Parathyroid adenoma (tissue), 2 donors: ENCODE data around the gene DSCAM.

Source experiments
- H2AFZ ChIP-seq: fragments of 300-600 bp; sonication (generic); one replicate; pipeline ENCODE4 v1.7.0; 2017; ENCODE audit warnings: antibody characterized with exemption, mild to moderate bottlenecking
- H3K27ac ChIP-seq: fragments of 300-600 bp; sonication (generic); one replicate; pipeline ENCODE4 v1.7.0; 2017
- H3K27me3 ChIP-seq: fragments of 300-600 bp; sonication (generic); one replicate; pipeline ENCODE4 v1.7.0; 2017; ENCODE audit warnings: low read length; ENCODE audit not compliant: control insufficient read depth, insufficient read depth
- H3K36me3 ChIP-seq: fragments of 300-600 bp; sonication (generic); one replicate; pipeline ENCODE4 v1.7.0; 2017; ENCODE audit warnings: low read length; ENCODE audit not compliant: control insufficient read depth, insufficient read depth
- H3K4me1 ChIP-seq: fragments of 300-600 bp; sonication (generic); one replicate; pipeline ENCODE4 v1.7.0; 2017; ENCODE audit warnings: control low read depth
- H3K4me2 ChIP-seq: fragments of 300-600 bp; sonication (generic); one replicate; pipeline ENCODE4 v1.7.0; 2017; ENCODE audit warnings: low read length
- H3K4me3 ChIP-seq: fragments of 300-600 bp; sonication (generic); one replicate; pipeline ENCODE4 v1.7.0; 2017; ENCODE audit warnings: low read depth, low read length
- H3K79me2 ChIP-seq: fragments of 300-600 bp; sonication (generic); one replicate; pipeline ENCODE4 v1.7.0; 2017; ENCODE audit warnings: control low read depth
- H3K9ac ChIP-seq: fragments of 300-600 bp; sonication (generic); one replicate; pipeline ENCODE4 v1.7.0; 2017; ENCODE audit warnings: mild to moderate bottlenecking
- H3K9me3 ChIP-seq: fragments of 300-600 bp; sonication (generic); one replicate; pipeline ENCODE4 v1.7.0; 2017; ENCODE audit warnings: low read length; ENCODE audit not compliant: control insufficient read depth
- CTCF ChIP-seq: fragments of 300-600 bp; sonication (generic); IDR thresholded peaks from one replicate; pipeline ENCODE4 v1.7.0; 2017; ENCODE audit warnings: antibody characterized with exemption, mild to moderate bottlenecking
- donor health status: primary hyperparathyroidism.

The DSCAM gene

GRCh38 chr21:40425981-40426380, 421.0 kb downstream of the DSCAM start:
- TF ChIP-seq CTCF, result no peak
- H3K4me2 ChIP-seq, result no peak overlapping the region
- no peak overlapping the region for H3K9ac ChIP-seq
- no peak overlapping the region for H2AFZ ChIP-seq
- H3K9me3 ChIP-seq, result no peaks in the 10 kb centered on the region
- H3K79me2 ChIP-seq, result no peaks in the 10 kb centered on the region
- H3K27ac ChIP-seq, result no peak overlapping the region
- no peaks in the 10 kb centered on the region for H3K27me3 ChIP-seq
- H3K4me1 ChIP-seq, result no peaks in the 10 kb centered on the region
- H3K36me3 ChIP-seq, result no peaks in the 10 kb centered on the region
- H3K4me3 ChIP-seq, result no peak overlapping the region

DNA sequence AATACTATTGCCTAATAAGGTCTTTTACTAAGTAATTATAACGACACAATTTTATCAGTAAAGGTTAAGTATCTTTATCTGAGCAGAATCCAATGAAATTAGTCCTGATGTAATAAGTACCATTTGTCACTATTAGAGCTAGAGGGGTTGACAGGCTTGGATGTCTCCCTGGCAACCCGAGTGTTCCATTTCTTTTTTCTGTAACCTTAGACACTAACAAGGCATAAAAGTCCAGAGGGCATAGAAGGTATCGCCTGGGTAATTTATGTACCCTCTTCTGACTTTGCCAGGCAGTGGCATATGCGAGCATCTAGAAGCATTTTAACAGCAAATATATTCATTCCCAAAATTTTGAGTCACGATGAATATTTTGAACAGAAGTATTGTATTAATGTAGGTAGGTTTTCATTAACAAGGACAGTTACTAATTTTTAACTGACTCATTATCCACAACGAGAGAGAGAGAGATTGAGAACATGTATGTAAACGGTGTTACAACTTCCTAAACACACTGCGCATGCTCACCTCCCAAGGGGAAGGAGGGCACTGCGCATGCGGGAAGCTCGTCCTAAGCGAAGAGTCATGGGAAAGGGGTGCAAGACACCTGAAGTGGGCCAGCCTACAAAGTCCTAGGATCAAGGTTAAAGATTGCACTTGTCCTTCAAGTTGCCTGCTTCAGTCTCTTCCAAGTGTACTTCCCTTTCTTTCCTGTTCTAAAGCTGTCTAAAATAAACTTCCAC, 423.9 kb downstream of the DSCAM start:
- Histone ChIP-seq H3K79me2 (no peaks in the 10 kb centered on the region), H3K4me1 (no peaks in the 10 kb centered on the region), H3K9ac (no peak overlapping the region), H3K4me2 (no peak overlapping the region), H3K9me3 (no peaks in the 10 kb centered on the region), H2AFZ (no peak overlapping the region), H3K36me3 (no peaks in the 10 kb centered on the region), H3K27me3 (no peaks in the 10 kb centered on the region), H3K4me3 (no peak overlapping the region), H3K27ac (no peak overlapping the region)
- TF ChIP-seq CTCF, result no peak

DNA sequence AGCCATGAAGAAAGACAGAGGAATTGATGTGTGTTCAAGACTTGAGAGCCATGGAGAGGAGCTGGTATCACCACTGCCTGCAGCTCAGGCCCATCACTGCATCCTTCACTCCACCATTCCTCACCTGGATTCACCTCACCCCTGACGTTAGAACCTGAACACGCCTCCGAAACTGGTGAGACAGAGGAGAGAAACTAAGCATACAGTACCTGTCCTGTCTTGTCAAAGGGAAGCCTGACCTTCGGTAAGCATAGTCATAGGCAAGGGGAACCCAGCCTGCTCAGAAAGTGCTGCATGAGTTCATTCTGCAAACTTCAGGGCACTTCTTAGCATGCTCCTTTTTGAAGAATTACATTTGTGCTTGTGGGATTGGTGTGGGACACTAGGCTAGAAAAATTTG, 425.8 kb downstream of the DSCAM start:
- no peak overlapping the region for H3K9ac ChIP-seq
- no peaks in the 10 kb centered on the region for H3K36me3 ChIP-seq

DNA sequence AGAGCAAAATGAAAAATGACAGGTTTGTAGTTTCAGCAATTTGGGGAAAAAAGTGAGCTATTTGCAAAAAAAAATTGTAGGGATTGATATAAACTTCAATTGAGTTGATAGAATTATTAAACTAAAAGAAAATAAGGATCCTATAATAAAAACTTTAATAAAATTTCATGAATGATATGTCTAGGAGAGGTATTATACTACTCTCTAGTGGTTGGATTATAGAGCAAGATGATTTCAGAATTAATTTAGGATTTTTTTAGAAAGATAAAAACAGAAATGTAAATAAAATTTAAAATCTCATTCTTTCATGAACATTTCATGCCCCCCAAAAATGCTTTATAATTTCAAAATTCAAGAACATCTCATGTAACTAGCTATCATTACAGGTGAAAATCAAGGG, 430.4 kb downstream of the DSCAM start:
- Histone ChIP-seq H3K27ac (no peak overlapping the region), H3K9me3 (no peaks in the 10 kb centered on the region), H3K4me3 (no peak overlapping the region), H3K4me2 (no peak overlapping the region), H3K4me1 (no peaks in the 10 kb centered on the region), H2AFZ (no peak overlapping the region), H3K36me3 (no peaks in the 10 kb centered on the region), H3K9ac (no peak overlapping the region), H3K27me3 (no peaks in the 10 kb centered on the region), H3K79me2 (no peaks in the 10 kb centered on the region)
- TF ChIP-seq CTCF, result no peak

More for the DNA sequence above, 425.8 kb downstream of the DSCAM start:
- Histone ChIP-seq H3K27me3 (no peaks in the 10 kb centered on the region), H3K79me2 (no peaks in the 10 kb centered on the region), H2AFZ (no peak overlapping the region), H3K4me1 (no peaks in the 10 kb centered on the region), H3K4me2 (no peak overlapping the region), H3K4me3 (no peak overlapping the region), H3K27ac (no peak overlapping the region), H3K9me3 (no peaks in the 10 kb centered on the region)
- TF ChIP-seq CTCF, result no peak

DNA sequence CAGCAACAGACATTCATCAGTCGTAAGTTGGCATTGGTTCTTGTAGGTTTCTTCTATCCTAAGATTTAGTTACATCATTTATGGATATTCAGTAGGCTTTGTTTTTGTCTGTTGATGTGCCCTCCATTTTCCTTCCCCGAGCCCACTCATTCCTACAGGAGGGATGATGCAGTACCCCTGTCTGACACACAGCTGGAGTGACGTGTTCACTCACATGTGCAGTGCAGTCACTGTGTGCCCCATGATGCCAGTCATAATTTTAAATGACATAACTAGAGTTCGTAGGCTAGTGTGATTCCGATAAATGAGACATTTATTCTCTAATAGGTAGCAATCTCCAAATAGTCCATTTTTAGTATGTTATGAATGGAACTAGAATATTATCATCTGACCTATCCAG, 438.4 kb downstream of the DSCAM start:
- H3K4me1 ChIP-seq, result no peaks in the 10 kb centered on the region
- H3K9me3 ChIP-seq, result no peaks in the 10 kb centered on the region
- H3K4me3 ChIP-seq, result no peak overlapping the region
- H2AFZ ChIP-seq, result no peak overlapping the region
- H3K27ac ChIP-seq, result no peak overlapping the region
- no peaks in the 10 kb centered on the region for H3K79me2 ChIP-seq
- H3K36me3 ChIP-seq, result no peaks in the 10 kb centered on the region
- no peak overlapping the region for H3K4me2 ChIP-seq
- no peak overlapping the region for H3K9ac ChIP-seq
- no peaks in the 10 kb centered on the region for H3K27me3 ChIP-seq
- no peak for TF ChIP-seq CTCF
